ENCODE data around the gene ARL2.

GRCh38 chr11:65021509-65021908, 7.5 kb downstream of the ARL2 start:
- TF ChIP-seq CTCF (optimal IDR thresholded peaks at IDR 0.05 in 1 of 3, IDR thresholded peaks at IDR 0.05 in 1 of 3, conservative IDR thresholded peaks at IDR 0.05 in 1 of 3; ENCODE audit: extremely low read depth in 1 of 3, insufficient read depth in 2 of 3, low read length in 3 of 3), result no peak
- no peak for TF ChIP-seq EZH2 (IDR thresholded peaks at IDR 0.05; ENCODE audit: low read length)
